Fibroblast of gingiva (primary cell): ENCODE measurements around the gene LENEP.
"Not testable (repeated sequence)": the region's sequence is repeated elsewhere in the genome, so short reads cannot be mapped to it uniquely, and the experiment has no call there.

Experiments
- DNase-seq: peaks from one replicate; pipeline ENCODE4 v3.0.0-alpha.2; 2011; ENCODE audit warnings: low read depth

LENEP gene

GRCh38 chr1:154975409-154976059 lies 17.9 kb upstream of the LENEP start:
- peak; percentile 61 for DNase-seq

GRCh38 chr1:154977762-154978161 lies 15.6 kb upstream of the LENEP start:
- DNase-seq, result not testable (repeated sequence)

GRCh38 chr1:154978360-154978759 lies 15.0 kb upstream of the LENEP start:
- DNase-seq, result no peak

- no peak for DNase-seq
These were observed 11.0 kb upstream of the LENEP start for GRCh38 chr1:154982341-154982740.

- DNase-seq, result peak; percentile 100
These were observed 10.3 kb upstream of the LENEP start, which contains the start of gene FLAD1 for GRCh38 chr1:154982897-154983648. Gene FLAD1, plus strand, starts transcription at chr1:154983344. Its CDS starts 351 bp downstream, at chr1:154983695.

GRCh38 chr1:154983776-154984466 lies 9.5 kb upstream of the LENEP start:
- no peak for DNase-seq

- DNase-seq, result not testable (repeated sequence)
These were observed 6.7 kb upstream of the LENEP start for GRCh38 chr1:154986736-154987135.

- DNase-seq, result peak; percentile 60
These were observed 6.1 kb upstream of the LENEP start for GRCh38 chr1:154987326-154987725.

- DNase-seq, result no peak
These were observed 5.1 kb upstream of the LENEP start for GRCh38 chr1:154988058-154988954.

GRCh38 chr1:154989195-154989860 lies 4.1 kb upstream of the LENEP start:
- no peak for DNase-seq

GRCh38 chr1:154990276-154990675 lies 3.1 kb upstream of the LENEP start:
- DNase-seq, result no peak

GRCh38 chr1:154992721-154993571 lies 440 bp upstream of the LENEP start:
- DNase-seq, result no peak

- DNase-seq, result no peak
These were observed 842 bp downstream of the LENEP start for GRCh38 chr1:154994269-154994587.

- no peak for DNase-seq
These were observed 1.2 kb downstream of the LENEP start for GRCh38 chr1:154994591-154994990.

- peak; percentile 81 for DNase-seq
These were observed 2.1 kb downstream of the LENEP start for GRCh38 chr1:154995301-154995983.

- no peak for DNase-seq
These were observed 3.7 kb downstream of the LENEP start for GRCh38 chr1:154996966-154997701.

GRCh38 chr1:154998201-154998780 lies 4.9 kb downstream of the LENEP start:
- DNase-seq, result no peak

- peak; percentile 62 for DNase-seq
These were observed 5.6 kb downstream of the LENEP start for GRCh38 chr1:154998818-154999570.
